Activated CD4-positive, alpha-beta memory T cell treated with anti-CD3 and anti-CD28 coated beads, Interleukin-2, amount 10 ng/mL, durations not matched to agents 7 days and 5 days (primary cell): ENCODE measurements around the gene ANXA5. TPM values are rescaled to one million over a fixed set of nuclear protein-coding genes. Genes with fewer than 3 reads are reported as not detected.
A peak's percentile ranks its signal among the peaks of the same experiment; 100 is the strongest.

Source experiments
- CTCF ChIA-PET: fragments of 350-600 bp; sonication (Branson Sonifier 250); formaldehyde crosslinking; loops from one replicate; lab custom pipeline; 2021; ENCODE audit warnings: antibody characterized with exemption, inconsistent platforms; lab: Charles Lee
- POLR2A ChIA-PET: fragments of 350-600 bp; sonication (Branson Sonifier 250); formaldehyde crosslinking; loops from one replicate; lab custom pipeline; 2021; ENCODE audit warnings: antibody characterized with exemption; lab: Charles Lee
- DNase-seq: peaks from one replicate; pipeline ENCODE4 v3.0.0-alpha.2; 2020
- H3K27ac Mint-ChIP-seq: one replicate; pipeline ENCODE4 v1.8.0; 2021; ENCODE audit warnings: mild to moderate bottlenecking, mixed read lengths
- H3K27me3 Mint-ChIP-seq: one replicate; pipeline ENCODE4 v1.8.0; 2021; ENCODE audit warnings: mixed read lengths
- H3K36me3 Mint-ChIP-seq: one replicate; pipeline ENCODE4 v1.8.0; 2021; ENCODE audit warnings: low read depth, mixed read lengths
- H3K4me1 Mint-ChIP-seq: one replicate; pipeline ENCODE4 v1.8.0; 2021; ENCODE audit warnings: mixed read lengths
- H3K4me3 Mint-ChIP-seq: one replicate; pipeline ENCODE4 v1.8.0; 2021; ENCODE audit warnings: mild to moderate bottlenecking, mixed read lengths
- H3K9me3 Mint-ChIP-seq: one replicate; pipeline ENCODE4 v1.8.0; 2021; ENCODE audit warnings: mixed read lengths
- total RNA-seq, 2 experiments: library from RNA; stranded (reverse); gene quantifications; one replicate each; pipeline ENCODE4 v1.2.3, GENCODE V29; 2021

Gene ANXA5
- total RNA-seq, 2 experiments from 2014 or later: 234 to 235 TPM

DNA sequence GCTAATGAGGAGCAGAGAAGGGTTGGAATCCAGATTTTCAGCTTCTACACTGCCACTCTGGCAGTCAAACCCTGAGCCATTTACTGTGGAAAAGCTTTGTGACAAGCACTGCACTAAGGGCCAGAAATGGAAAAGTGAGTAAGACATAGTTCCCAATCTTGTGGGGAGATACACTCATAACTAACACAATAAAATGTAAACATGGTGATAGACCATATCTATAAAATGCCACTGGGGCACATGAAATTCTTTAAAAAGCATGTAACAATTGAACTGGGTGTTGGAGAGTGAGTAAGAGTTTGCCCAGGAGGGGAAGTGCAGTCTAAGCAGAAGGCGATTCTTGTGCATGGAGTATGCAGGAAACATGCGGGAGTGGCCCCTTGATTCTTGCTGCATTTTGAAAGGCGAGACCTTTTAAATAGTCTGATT is 32.0 kb upstream of the ANXA5 start:
- H3K4me1 Mint-ChIP-seq: peaks cover 5% of the 10 kb centered on the region
- no peak for DNase-seq
- no peaks in the 10 kb centered on the region for H3K9me3 Mint-ChIP-seq
- no peak overlapping the region for H3K4me3 Mint-ChIP-seq
- H3K27me3 Mint-ChIP-seq: peaks cover 2% of the 10 kb centered on the region
- H3K27ac Mint-ChIP-seq: no peak overlapping the region
- no peaks in the 10 kb centered on the region for H3K36me3 Mint-ChIP-seq
- POLR2A ChIA-PET: interaction anchor here (2.0 kb wide), 1 partner anchor 32 kb away, joined by 8 read pairs; the partner anchor contains the start of gene ANXA5
- CTCF ChIA-PET: interaction anchor here (0.5 to 1.7 kb wide), 3 partner anchors 43 to 358 kb away, joined by 3 to 7 read pairs (median 5); no protein-coding TSS in a partner anchor

DNA sequence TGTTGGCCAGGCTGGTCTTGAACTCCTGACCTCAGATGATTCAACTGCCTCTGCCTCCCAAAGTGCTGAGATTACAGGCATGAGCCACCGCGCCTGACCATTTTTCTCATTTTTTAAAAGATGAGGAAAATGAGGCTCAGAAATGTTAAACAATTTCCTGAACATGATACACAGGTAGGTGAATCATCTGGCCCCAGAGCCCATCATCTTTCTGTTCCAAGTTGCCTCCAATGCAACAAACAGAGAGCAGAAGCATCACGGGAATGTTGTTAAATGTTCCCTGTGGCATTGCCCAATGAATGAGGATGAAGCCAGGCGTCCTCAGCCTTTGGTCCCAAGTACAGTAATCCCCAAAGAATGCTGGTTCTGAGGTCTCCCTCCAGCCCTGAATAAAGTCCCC is 31.3 kb upstream of the ANXA5 start:
- CTCF ChIA-PET: interaction anchor here (0.5 to 1.7 kb wide), 4 partner anchors 32 to 357 kb away, joined by 3 to 7 read pairs (median 4); partner anchors contain the start of gene ANXA5
- no peak overlapping the region for H3K4me3 Mint-ChIP-seq
- POLR2A ChIA-PET: interaction anchor here (2.0 kb wide), 1 partner anchor 31 kb away, joined by 8 read pairs; the partner anchor contains the start of gene ANXA5
- H3K36me3 Mint-ChIP-seq: no peaks in the 10 kb centered on the region
- no peak overlapping the region for H3K27ac Mint-ChIP-seq
- peaks cover 2% of the 10 kb centered on the region for H3K27me3 Mint-ChIP-seq
- peaks cover 5% of the 10 kb centered on the region for H3K4me1 Mint-ChIP-seq
- no peaks in the 10 kb centered on the region for H3K9me3 Mint-ChIP-seq
- no peak for DNase-seq

DNA sequence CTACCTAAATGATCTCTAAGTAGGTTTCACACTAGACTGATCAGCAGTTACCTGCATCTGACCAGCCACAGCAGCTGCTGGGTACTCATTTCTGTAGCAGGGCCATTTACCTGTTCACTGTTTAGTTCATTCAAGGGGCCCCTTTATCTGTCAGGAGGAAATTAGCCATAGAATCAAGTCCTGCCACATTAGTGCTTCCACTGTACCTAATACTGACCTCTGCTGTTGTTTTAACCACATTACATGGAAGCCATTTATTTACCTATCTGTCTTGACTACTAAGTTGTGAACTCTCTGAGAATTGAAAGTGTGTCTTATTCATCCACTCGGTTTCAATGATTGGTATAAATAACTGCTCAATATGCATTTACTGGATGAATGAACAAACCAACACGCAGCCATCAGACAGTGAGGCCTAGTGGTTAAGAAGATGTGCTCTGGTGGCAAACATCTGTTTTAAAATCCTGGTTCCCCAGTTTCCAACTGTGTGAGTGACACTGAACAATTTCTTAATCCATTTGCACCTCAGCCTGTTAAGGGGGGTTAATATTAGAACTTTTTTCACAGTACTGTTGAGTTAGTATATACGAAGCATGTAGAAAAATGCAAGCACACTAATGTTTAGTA is 30.0 kb upstream of the ANXA5 start:
- DNase-seq: peak; percentile 19
- H3K4me1 Mint-ChIP-seq: peaks cover 5% of the 10 kb centered on the region
- no peak overlapping the region for H3K4me3 Mint-ChIP-seq
- ChIA-PET POLR2A (interaction anchor here (2.8 kb wide), 1 partner anchor 30 kb away, joined by 17 read pairs; the partner anchor contains the start of gene ANXA5), CTCF (interaction anchor here (1.1 to 1.6 kb wide), 2 partner anchors 30 to 264 kb away, joined by 3 to 7 read pairs; no protein-coding TSS in a partner anchor)
- no peaks in the 10 kb centered on the region for H3K36me3 Mint-ChIP-seq
- no peak overlapping the region for H3K27ac Mint-ChIP-seq
- peaks cover 2% of the 10 kb centered on the region for H3K27me3 Mint-ChIP-seq
- no peaks in the 10 kb centered on the region for H3K9me3 Mint-ChIP-seq

DNA sequence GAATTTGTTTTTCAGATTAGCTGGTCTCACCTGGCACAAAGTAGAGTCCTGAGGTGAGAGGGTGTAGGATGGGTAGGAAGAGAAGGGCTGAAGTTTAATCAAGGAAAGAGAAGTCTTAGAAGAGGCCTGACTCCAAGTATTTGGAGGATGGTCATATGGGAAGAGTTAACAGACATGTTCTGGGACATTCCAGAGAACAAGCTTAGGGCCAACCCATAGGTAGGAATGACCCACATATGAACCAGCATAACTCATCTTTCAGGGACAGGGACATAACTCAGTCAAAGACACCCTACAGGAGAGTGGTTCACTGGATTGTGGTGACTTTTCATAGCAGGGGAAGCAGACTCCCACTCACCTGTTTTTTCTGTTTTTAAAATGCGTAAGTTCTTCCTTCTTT is 27.9 kb upstream of the ANXA5 start:
- Mint-ChIP-seq H3K27me3 (peaks cover 3% of the 10 kb centered on the region), H3K4me3 (no peak overlapping the region), H3K9me3 (no peaks in the 10 kb centered on the region), H3K27ac (no peak overlapping the region), H3K36me3 (no peaks in the 10 kb centered on the region), H3K4me1 (peaks cover 5% of the 10 kb centered on the region)
- ChIA-PET POLR2A (interaction anchor here (2.8 kb wide), 1 partner anchor 28 kb away, joined by 17 read pairs; the partner anchor contains the start of gene ANXA5), CTCF (interaction anchor here (1.6 to 2.8 kb wide), 5 partner anchors 9 to 240 kb away, joined by 5 to 11 read pairs (median 6); partner anchors contain the start of gene ANXA5)
- DNase-seq: no peak

DNA sequence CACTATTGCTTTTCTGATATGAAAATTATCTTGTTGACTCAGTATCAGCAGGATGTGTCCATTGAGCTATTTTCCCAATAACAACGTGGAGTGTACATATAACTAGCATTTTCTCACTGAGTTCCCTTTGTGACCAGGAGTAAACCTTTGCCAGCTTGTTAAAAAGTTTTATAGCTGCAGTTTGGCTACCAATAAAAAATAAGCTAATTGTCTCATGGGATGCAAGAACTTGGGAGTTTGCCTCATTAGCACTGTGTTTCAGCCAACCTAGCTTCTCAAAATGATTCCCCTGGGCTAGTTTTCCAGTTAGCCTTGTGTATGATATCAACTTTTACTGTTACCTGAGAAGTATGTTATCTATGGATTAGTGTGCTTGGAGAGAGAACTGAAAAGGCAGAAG is 24.9 kb upstream of the ANXA5 start:
- no peak overlapping the region for H3K4me3 Mint-ChIP-seq
- no peak overlapping the region for H3K27ac Mint-ChIP-seq
- H3K9me3 Mint-ChIP-seq: no peaks in the 10 kb centered on the region
- ChIA-PET CTCF (interaction anchor here (0.8 to 1.5 kb wide), 2 partner anchors 21 to 25 kb away, joined by 3 to 5 read pairs; partner anchors contain the start of gene ANXA5), POLR2A (interaction anchor here (1.1 kb wide), 2 partner anchors 23 to 25 kb away, joined by 3 to 5 read pairs; partner anchors contain the start of gene ANXA5)
- H3K27me3 Mint-ChIP-seq: peaks cover 11% of the 10 kb centered on the region
- no peaks in the 10 kb centered on the region for H3K36me3 Mint-ChIP-seq
- DNase-seq: no peak
- peaks cover 2% of the 10 kb centered on the region for H3K4me1 Mint-ChIP-seq

DNA sequence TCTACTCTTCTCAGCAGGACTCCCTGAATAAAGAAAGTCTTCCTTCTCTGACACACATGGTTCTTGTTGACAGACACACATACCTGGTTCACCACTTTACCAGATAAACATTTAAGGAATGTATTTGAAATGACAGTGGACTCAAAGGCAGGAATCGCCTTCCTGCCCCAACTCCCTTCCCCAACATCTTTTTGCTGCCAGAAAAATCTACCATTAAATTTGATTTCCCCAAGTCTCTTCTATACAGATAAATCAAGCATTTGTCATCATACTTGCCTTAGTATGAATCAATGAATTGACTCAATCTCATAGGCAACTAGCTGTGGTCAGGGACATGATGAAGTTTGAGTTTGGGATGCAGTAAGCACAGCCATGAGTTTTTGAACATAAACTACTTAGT is 23.3 kb upstream of the ANXA5 start:
- Mint-ChIP-seq H3K36me3 (no peaks in the 10 kb centered on the region), H3K4me3 (no peak overlapping the region), H3K9me3 (peaks cover 2% of the 10 kb centered on the region), H3K27ac (no peak overlapping the region), H3K27me3 (peaks cover 24% of the 10 kb centered on the region), H3K4me1 (no peaks in the 10 kb centered on the region)
- DNase-seq: no peak
- ChIA-PET CTCF (no interaction called here), POLR2A (no interaction called here)

DNA sequence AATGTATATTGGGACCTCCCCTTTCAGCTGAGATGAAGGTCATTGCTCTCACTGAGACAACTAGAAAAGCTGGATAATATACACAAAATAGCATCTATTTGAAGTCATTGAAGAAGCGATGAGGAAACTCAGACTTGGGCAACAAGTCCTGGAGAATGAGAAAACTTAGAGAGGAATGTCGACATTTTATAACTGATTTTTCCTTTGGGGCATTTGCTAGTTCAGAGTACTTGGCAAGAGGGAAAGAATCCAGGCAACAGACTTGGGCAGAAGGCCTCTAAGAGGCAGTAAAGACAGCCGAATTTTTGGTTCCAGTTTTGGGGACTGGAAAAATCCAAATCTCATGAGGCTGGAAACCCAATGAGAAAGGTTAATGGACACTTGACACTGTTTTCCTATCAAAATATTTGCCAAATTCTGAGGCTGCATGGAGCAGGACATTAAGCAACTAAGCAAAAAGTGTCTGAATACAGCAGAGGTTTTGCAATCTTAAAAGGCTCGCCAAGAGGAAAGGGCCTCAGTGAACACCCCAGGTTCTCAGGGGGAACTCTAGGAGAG is 21.0 kb upstream of the ANXA5 start:
- Mint-ChIP-seq H3K27me3 (peaks cover 36% of the 10 kb centered on the region), H3K4me1 (no peaks in the 10 kb centered on the region), H3K9me3 (peaks cover 2% of the 10 kb centered on the region), H3K36me3 (no peaks in the 10 kb centered on the region), H3K4me3 (no peak overlapping the region), H3K27ac (no peak overlapping the region)
- ChIA-PET POLR2A (no interaction called here), CTCF (no interaction called here)
- DNase-seq: no peak

DNA sequence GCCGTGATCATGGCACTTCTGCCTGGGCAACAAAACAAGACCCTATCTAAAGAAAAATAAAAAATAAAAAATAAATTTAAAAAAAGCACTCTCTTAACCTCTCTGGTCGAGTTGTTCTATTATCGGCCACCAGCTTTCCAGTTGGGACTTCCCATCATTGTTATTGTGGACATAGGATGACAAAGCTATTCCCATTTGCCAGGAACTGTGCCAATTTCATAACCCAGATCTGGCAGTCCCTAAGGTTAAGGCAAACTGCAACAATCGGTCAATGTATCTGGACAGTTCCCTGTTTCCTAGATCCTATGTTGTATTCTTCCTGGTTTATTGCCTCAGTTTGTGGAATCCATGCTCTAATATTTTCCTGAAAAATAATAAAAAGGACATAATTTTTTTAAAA is 17.8 kb upstream of the ANXA5 start:
- Mint-ChIP-seq H3K27ac (no peak overlapping the region), H3K36me3 (no peaks in the 10 kb centered on the region), H3K9me3 (peaks cover 2% of the 10 kb centered on the region), H3K4me1 (peaks cover 13% of the 10 kb centered on the region), H3K4me3 (no peak overlapping the region), H3K27me3 (peaks cover 50% of the 10 kb centered on the region)
- ChIA-PET CTCF (interaction anchor here (2.0 kb wide), 1 partner anchor 10 kb away, joined by 6 read pairs; no protein-coding TSS in a partner anchor), POLR2A (no interaction called here)
- DNase-seq: no peak

DNA sequence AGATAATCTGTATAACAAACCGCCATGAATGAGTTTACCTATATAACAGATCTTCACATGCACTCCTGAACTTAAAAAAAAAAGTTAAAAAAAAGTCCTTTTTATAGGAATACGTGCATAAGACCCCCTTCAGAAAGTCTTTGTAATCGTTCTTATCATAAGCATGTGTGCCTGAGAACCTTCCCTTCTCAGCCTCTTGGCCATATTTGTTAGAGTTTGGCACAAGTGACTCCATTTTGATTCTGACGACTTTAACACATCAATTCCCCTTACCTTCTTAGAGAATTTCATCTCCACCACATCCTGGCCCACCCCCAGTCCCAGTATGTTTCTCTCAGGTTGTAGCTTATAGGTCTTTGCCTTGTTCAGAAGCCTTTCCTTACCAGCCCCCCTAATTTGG is 16.0 kb upstream of the ANXA5 start:
- peaks cover 28% of the 10 kb centered on the region for H3K4me1 Mint-ChIP-seq
- no peak overlapping the region for H3K4me3 Mint-ChIP-seq
- H3K9me3 Mint-ChIP-seq: peaks cover 2% of the 10 kb centered on the region
- CTCF ChIA-PET: interaction anchor here (1.3 to 2.0 kb wide), 3 partner anchors 11 to 250 kb away, joined by 4 to 5 read pairs (median 4); no protein-coding TSS in a partner anchor
- no peak overlapping the region for H3K27ac Mint-ChIP-seq
- H3K36me3 Mint-ChIP-seq: peaks cover 5% of the 10 kb centered on the region
- POLR2A ChIA-PET: interaction anchor here (0.8 to 0.9 kb wide), 2 partner anchors 15 to 17 kb away, joined by 3 read pairs; partner anchors contain the start of gene ANXA5
- peaks cover 51% of the 10 kb centered on the region for H3K27me3 Mint-ChIP-seq
- no peak for DNase-seq

DNA sequence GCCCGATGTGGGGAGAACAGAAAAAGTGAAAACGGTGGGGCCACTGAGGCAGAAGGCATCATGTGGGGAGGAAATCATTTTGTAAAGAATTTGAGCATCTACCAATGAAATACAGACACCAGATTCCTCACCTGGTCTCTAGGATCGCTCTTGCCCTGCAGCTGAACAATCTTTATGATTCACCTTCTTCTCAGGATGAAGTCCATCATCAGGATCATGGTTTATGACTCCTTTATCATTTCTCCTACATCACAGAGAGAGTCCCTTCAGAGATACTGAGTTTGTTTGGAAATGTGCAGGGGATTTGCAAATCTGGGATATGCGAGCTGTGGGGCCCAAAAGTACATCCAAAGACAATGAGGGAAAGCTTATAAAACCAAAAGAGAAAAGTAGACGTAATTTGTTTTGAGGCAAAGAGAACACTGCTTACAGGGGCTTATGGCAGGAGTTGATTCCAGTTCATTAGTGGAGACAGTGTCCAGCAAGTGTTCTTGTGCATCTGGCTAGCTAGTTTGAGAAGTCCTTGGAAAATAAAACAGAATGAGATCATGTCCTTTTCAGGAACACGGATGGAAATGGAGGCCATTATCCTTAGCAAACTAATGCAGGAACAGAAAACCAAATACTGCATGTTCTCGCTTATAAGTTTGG is 15.3 kb upstream of the ANXA5 start:
- ChIA-PET POLR2A (interaction anchor here (0.8 to 8.2 kb wide), 3 partner anchors 15 to 16 kb away, joined by 3 to 77 read pairs (median 3); partner anchors contain the start of gene ANXA5), CTCF (interaction anchor here (0.9 to 2.0 kb wide), 4 partner anchors 11 to 250 kb away, joined by 3 to 5 read pairs (median 4); no protein-coding TSS in a partner anchor)
- H3K4me3 Mint-ChIP-seq: no peak overlapping the region
- H3K9me3 Mint-ChIP-seq: peaks cover 2% of the 10 kb centered on the region
- no peak overlapping the region for H3K27ac Mint-ChIP-seq
- peaks cover 5% of the 10 kb centered on the region for H3K36me3 Mint-ChIP-seq
- H3K27me3 Mint-ChIP-seq: peaks cover 51% of the 10 kb centered on the region
- DNase-seq: no peak
- peaks cover 34% of the 10 kb centered on the region for H3K4me1 Mint-ChIP-seq

DNA sequence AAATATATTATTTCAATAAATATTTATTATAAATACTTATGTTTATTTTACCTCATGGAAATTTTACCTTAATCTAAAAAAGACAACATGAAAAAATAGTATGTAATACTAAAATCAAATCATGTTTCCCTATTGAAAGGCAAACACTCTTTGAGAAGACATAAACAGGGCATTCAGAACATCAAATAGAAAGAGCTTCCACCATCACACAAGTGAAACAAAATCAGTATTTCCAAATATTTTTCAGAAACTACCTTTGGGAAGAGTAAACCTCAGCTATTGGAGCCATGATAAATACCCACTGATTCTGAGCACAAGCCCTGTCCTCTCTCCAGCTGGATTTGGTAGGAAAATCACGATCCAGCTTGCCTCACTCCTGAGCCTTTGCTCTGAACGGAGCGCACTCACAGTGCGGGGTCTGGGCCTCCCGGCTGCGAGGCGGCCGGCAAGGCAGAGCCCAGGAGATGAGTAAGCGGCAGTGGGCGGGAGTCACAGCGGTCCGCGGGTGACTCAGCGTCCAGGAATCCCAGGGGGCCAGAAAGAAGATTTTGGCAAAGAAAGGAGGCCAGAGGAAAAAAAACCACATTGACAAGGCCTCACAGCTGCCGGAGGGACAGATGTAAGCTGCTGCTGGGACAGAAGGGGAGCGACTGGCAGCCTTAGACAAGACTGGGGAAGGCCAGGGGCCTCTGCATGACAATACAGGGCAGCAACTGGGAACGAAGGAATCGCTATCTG is 14.7 kb upstream of the ANXA5 start:
- POLR2A ChIA-PET: interaction anchor here (8.2 kb wide), 1 partner anchor 15 kb away, joined by 77 read pairs; the partner anchor contains the start of gene ANXA5
- H3K36me3 Mint-ChIP-seq: peaks cover 5% of the 10 kb centered on the region
- no peak overlapping the region for H3K4me3 Mint-ChIP-seq
- no peak for DNase-seq
- no peak overlapping the region for H3K27ac Mint-ChIP-seq
- H3K9me3 Mint-ChIP-seq: peaks cover 2% of the 10 kb centered on the region
- CTCF ChIA-PET: interaction anchor here (0.6 to 2.0 kb wide), 5 partner anchors 12 to 29 kb away, joined by 3 to 5 read pairs (median 3); partner anchors contain the start of gene ANXA5
- peaks cover 46% of the 10 kb centered on the region for H3K27me3 Mint-ChIP-seq
- peaks cover 41% of the 10 kb centered on the region for H3K4me1 Mint-ChIP-seq
